ENCODE results near the gene KIF9.

DNA sequence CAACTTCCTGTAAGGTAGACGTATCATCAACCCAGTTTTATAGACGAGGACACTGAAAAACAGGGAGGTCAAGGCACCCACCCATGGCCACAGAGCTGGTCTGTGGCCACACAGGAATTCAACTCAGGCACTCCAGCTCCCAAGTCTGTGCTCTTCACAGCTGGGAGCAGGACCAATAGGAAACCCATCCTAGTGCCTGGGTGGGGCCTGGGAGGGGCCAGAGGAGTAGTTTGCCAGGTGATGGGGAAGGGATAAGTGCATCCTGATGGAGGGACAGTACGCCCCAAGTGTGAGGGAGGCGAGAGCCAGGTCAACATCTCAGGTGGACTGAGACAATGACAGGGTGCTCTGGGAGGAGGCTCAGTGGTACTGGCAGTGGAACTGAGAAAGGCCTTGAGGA lies 22.0 kb downstream of the KIF9 start:
- TF ChIP-seq TAF1 (IDR thresholded peaks at IDR 0.05; ENCODE audit: low read depth): no peak
- TF ChIP-seq, protein P1, sequence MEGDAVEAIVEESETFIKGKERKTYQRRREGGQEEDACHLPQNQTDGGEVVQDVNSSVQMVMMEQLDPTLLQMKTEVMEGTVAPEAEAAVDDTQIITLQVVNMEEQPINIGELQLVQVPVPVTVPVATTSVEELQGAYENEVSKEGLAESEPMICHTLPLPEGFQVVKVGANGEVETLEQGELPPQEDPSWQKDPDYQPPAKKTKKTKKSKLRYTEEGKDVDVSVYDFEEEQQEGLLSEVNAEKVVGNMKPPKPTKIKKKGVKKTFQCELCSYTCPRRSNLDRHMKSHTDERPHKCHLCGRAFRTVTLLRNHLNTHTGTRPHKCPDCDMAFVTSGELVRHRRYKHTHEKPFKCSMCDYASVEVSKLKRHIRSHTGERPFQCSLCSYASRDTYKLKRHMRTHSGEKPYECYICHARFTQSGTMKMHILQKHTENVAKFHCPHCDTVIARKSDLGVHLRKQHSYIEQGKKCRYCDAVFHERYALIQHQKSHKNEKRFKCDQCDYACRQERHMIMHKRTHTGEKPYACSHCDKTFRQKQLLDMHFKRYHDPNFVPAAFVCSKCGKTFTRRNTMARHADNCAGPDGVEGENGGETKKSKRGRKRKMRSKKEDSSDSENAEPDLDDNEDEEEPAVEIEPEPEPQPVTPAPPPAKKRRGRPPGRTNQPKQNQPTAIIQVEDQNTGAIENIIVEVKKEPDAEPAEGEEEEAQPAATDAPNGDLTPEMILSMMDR (IDR thresholded peaks at IDR 0.05; ENCODE audit: poor library complexity, severe bottlenecking): no peak
- no peak for TF ChIP-seq SMC3 (conservative IDR thresholded peaks at IDR 0.05; ENCODE audit: poor library complexity)
